ENCODE data around the gene LHX2. TPM values are rescaled to one million over a fixed set of nuclear protein-coding genes. Genes with fewer than 3 reads are reported as not detected.

LHX2 gene
- total and polyA plus RNA-seq, 2 of the 4 experiments (the other 2 are of a cell fraction) = not detected

GRCh38 chr9:124040186-124040931 lies 28.8 kb downstream of the LHX2 start:
- no peak overlapping the region for H4K91ac ChIP-seq (ENCODE audit: insufficient read depth, low read depth, low read length)
- WGBS, 2 experiments (ENCODE audit: extremely low coverage in 2 of 2, insufficient read length in 1 of 2) = 7% methylated on average over 2 of the region's 21 CpGs; no CpG with 5 or more reads in 1 of the 2 experiments
- no peak overlapping the region for H3K14ac ChIP-seq (replicated peaks; ENCODE audit: low read depth, low read length)
- H2BK20ac ChIP-seq (ENCODE audit: low read depth, low read length) = no peak overlapping the region
- no peak overlapping the region for H2AK9ac ChIP-seq (replicated peaks; ENCODE audit: low read depth, low read length, poor library complexity)
- dilution Hi-C loops (cut with HindIII; ENCODE audit: low sequenced_read_pairs, unreplicated experiment) (no loop called here), intact Hi-C loops (cut with micrococcal nuclease) (loop anchor here (1.0 kb wide), 1 partner anchor 316 kb away; no protein-coding TSS in a partner anchor), in situ Hi-C loops (cut with MboI; ENCODE audit: low sequenced_read_pairs) (no loop called here)
- no peak overlapping the region for H3K9ac ChIP-seq (ENCODE audit: low read depth, low read length)
- no peak overlapping the region for H3K56ac ChIP-seq (ENCODE audit: extremely low read depth, insufficient read depth, low read length)
- TF ChIP-seq USF2 (IDR thresholded peaks at IDR 0.05; ENCODE audit: low read depth, low read length) (peak; percentile 76), RCOR1 (IDR thresholded peaks at IDR 0.05; ENCODE audit: insufficient replicate concordance, low read length) (no peak), MXI1 (IDR thresholded peaks at IDR 0.05; ENCODE audit: borderline replicate concordance, low read depth, low read length) (no peak)
- H2BK120ac ChIP-seq (ENCODE audit: low read depth, low read length) = no peak overlapping the region
- ATAC-seq (ENCODE audit: low read depth) (peak; percentile 69), DNase-seq (peak; percentile 56)
- no peaks in the 10 kb centered on the region for H3K79me1 ChIP-seq (ENCODE audit: low read depth in 1 of 2, low read length in 2 of 2)
- no peak overlapping the region for H4K5ac ChIP-seq (ENCODE audit: low read depth, low read length)
- POLR2A ChIA-PET (ENCODE audit: unreplicated experiment) = no interaction called here
- no peaks in the 10 kb centered on the region for H3K9me3 ChIP-seq (ENCODE audit: control insufficient read depth, insufficient read depth, low read length)
- H4K8ac ChIP-seq (ENCODE audit: low read depth in 2 of 2, low read length in 2 of 2) = no peak overlapping the region
- no peak overlapping the region for H2AFZ ChIP-seq (replicated peaks; ENCODE audit: low read length, poor library complexity)
- no peak overlapping the region for H3K4ac ChIP-seq (ENCODE audit: low read depth, low read length)
- H2AK5ac ChIP-seq (ENCODE audit: low read depth, low read length) = no peak overlapping the region
- H3K4me3 ChIP-seq (ENCODE audit: insufficient read depth, low read depth, low read length) = peak overlapping the region; percentile 17; the same call in 1 of the 2 replicates
- no peak overlapping the region for H3K23ac ChIP-seq (ENCODE audit: low read depth, low read length)
- no peaks in the 10 kb centered on the region for H3K36me3 ChIP-seq (ENCODE audit: control insufficient read depth, insufficient read depth, low read length)
- peaks cover 77% of the 10 kb centered on the region for H3K27me3 ChIP-seq (ENCODE audit: control insufficient read depth, insufficient read depth, low read length)
- H2BK5ac ChIP-seq (ENCODE audit: low read depth, low read length, poor library complexity, severe bottlenecking) = no peak overlapping the region
- CTCF ChIA-PET = interaction anchor here (1.0 to 1.9 kb wide), 4 partner anchors 15 to 316 kb away, joined by 3 to 9 read pairs (median 7); no protein-coding TSS in a partner anchor
- no peaks in the 10 kb centered on the region; the same call in 1 of the 2 replicates for H3K4me1 ChIP-seq (ENCODE audit: control insufficient read depth, insufficient read depth, low read length)
- H3K27ac ChIP-seq (ENCODE audit: insufficient read depth, low read length) = no peak overlapping the region
- no peaks in the 10 kb centered on the region for H3K9me1 ChIP-seq (ENCODE audit: insufficient read depth, low read length)
- H4K20me1 ChIP-seq (ENCODE audit: insufficient read depth, low read length) = no peaks in the 10 kb centered on the region
- H3K4me2 ChIP-seq (ENCODE audit: low read depth, low read length) = peak overlapping the region; percentile 47
- no TSS peak for BruUV-seq (replicated peaks)
- H3K18ac ChIP-seq (ENCODE audit: low read depth, low read length) = no peak overlapping the region
- no peak overlapping the region for H2BK15ac ChIP-seq (ENCODE audit: low read depth, low read length)
